ENCODE measurements around the gene SHMT2.

The SHMT2 gene

GRCh38 chr12:57219205-57219992 is 10.1 kb upstream of the SHMT2 start:
- H3K4me1 ChIP-seq (ENCODE audit: control insufficient read depth in 1 of 2, insufficient read depth in 1 of 2, low read depth in 1 of 2, low read length in 1 of 2), result peaks cover 11 to 16% of the 10 kb centered on the region in 2 experiments
- TF ChIP-seq CTCF (IDR thresholded peaks at IDR 0.05), result no peak
- H3K27me3 ChIP-seq, result peaks cover 100% of the 10 kb centered on the region
- H3K36me3 ChIP-seq, result no peaks in the 10 kb centered on the region
- no peak overlapping the region for H3K27ac ChIP-seq
- no peaks in the 10 kb centered on the region for H3K9me3 ChIP-seq
- H3K4me3 ChIP-seq (ENCODE audit: low read depth in 1 of 2, low read length in 1 of 2), result no peak overlapping the region

GRCh38 chr12:57219993-57220754 is 9.3 kb upstream of the SHMT2 start:
- H3K4me1 ChIP-seq (ENCODE audit: control insufficient read depth in 1 of 2, insufficient read depth in 1 of 2, low read depth in 1 of 2, low read length in 1 of 2), result peaks cover 18 to 21% of the 10 kb centered on the region in 2 experiments

GRCh38 chr12:57220770-57221168 is 8.7 kb upstream of the SHMT2 start:
- Histone ChIP-seq H3K4me1 (ENCODE audit: control insufficient read depth in 1 of 2, insufficient read depth in 1 of 2, low read depth in 1 of 2, low read length in 1 of 2) (peaks cover 23 to 27% of the 10 kb centered on the region in 2 experiments), H3K9me3 (no peaks in the 10 kb centered on the region), H3K4me3 (ENCODE audit: low read depth in 1 of 2, low read length in 1 of 2) (no peak overlapping the region), H3K36me3 (no peaks in the 10 kb centered on the region), H3K27ac (no peak overlapping the region), H3K27me3 (peaks cover 100% of the 10 kb centered on the region)
- no peak for TF ChIP-seq CTCF (IDR thresholded peaks at IDR 0.05)

More at GRCh38 chr12:57219993-57220754, 9.3 kb upstream of the SHMT2 start:
- no peak overlapping the region for H3K27ac ChIP-seq
- TF ChIP-seq CTCF (IDR thresholded peaks at IDR 0.05), result no peak
- no peak overlapping the region for H3K4me3 ChIP-seq (ENCODE audit: low read depth in 1 of 2, low read length in 1 of 2)
- H3K27me3 ChIP-seq, result peaks cover 100% of the 10 kb centered on the region
- H3K36me3 ChIP-seq, result no peaks in the 10 kb centered on the region
- no peaks in the 10 kb centered on the region for H3K9me3 ChIP-seq

DNA sequence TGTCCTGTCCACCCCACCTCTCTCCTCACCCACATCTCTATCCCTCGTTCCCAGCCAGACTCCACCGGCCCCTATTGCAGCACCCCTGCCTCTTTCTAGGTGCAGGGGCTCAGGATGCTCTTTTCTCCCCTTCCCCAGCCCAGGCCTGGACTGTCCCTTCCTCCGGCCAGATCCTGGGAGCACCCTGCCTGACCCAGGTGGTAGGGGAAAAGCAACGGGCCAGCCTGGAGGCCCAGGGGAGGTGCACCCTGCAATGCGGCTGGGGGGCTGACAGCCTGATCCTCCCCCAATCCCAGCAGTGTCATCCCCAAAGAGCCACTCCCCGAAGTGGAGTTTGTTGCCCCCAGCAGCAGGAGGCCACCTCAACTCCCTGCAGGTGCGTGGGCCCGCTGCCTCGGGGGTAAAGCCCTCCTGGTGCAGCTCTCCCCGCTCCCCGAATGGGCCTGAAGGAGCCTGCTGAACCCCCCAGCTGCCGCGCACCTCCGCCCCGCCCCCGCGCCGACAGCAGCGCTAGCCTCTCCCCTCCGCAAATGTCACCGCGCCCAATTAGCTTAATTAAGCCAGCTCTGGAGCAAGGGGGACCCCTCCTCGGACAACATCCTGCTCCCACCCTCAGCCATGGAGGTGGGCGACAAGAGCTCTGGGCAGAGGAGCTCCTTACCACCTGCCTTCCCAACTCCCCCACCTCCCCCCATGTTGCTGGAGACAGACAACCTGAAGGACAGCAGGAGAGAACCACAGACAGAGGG is 8.2 kb upstream of the SHMT2 start:
- peaks cover 25 to 28% of the 10 kb centered on the region in 2 experiments for H3K4me1 ChIP-seq (ENCODE audit: control insufficient read depth in 1 of 2, insufficient read depth in 1 of 2, low read depth in 1 of 2, low read length in 1 of 2)
- no peaks in the 10 kb centered on the region for H3K36me3 ChIP-seq
- no peak overlapping the region for H3K4me3 ChIP-seq (ENCODE audit: low read depth in 1 of 2, low read length in 1 of 2)
- H3K27me3 ChIP-seq, result peaks cover 100% of the 10 kb centered on the region
- TF ChIP-seq CTCF (IDR thresholded peaks at IDR 0.05), result no peak
- no peak overlapping the region for H3K27ac ChIP-seq
- H3K9me3 ChIP-seq, result no peaks in the 10 kb centered on the region
